ENCODE measurements around the gene KRT3. TPM values are rescaled to one million over a fixed set of nuclear protein-coding genes. Genes with fewer than 3 reads are reported as not detected.

The KRT3 gene
- total and polyA plus RNA-seq, 2 donors (not counting 1 experiment from before 2014, with no cell fraction given) = not detected

- Mint-ChIP-seq H3K27ac (no peak overlapping the region), H3K9me3 (ENCODE audit: insufficient read depth) (no peaks in the 10 kb centered on the region), H3K4me1 (no peaks in the 10 kb centered on the region), H3K4me3 (no peak overlapping the region), H3K27me3 (peaks cover 31% of the 10 kb centered on the region)
- peaks cover 0 to 10% (median 0%) of the 10 kb centered on the region in 4 experiments for H3K27me3 ChIP-seq (replicated peaks in 1 of 4; ENCODE audit: control extremely low read depth in 1 of 4, control insufficient read depth in 3 of 4, insufficient read depth in 4 of 4, low read length in 3 of 4)
- no peak overlapping the region for H3K9ac ChIP-seq (ENCODE audit: low read length)
- H3K79me2 ChIP-seq (ENCODE audit: control insufficient read depth, insufficient read depth, low read length) = no peaks in the 10 kb centered on the region
- TF ChIP-seq EZH2 (IDR thresholded peaks at IDR 0.05; ENCODE audit: borderline replicate concordance, insufficient read depth, low read depth, low read length, poor library complexity, severe bottlenecking) (no peak), CTCF (IDR thresholded peaks at IDR 0.05) (no peak)
- DNase-seq (no peak), ATAC-seq (ENCODE audit: low read depth) (no peak)
- no peaks in the 10 kb centered on the region for H4K20me1 ChIP-seq (ENCODE audit: control insufficient read depth, insufficient read depth, low read length, poor library complexity, severe bottlenecking)
- no peak overlapping the region for H3K4me2 ChIP-seq (replicated peaks; ENCODE audit: low read depth, low read length, poor library complexity, severe bottlenecking)
- intact Hi-C loops (cut with micrococcal nuclease) = no loop called here
- CTCF ChIA-PET = no interaction called here
- no peak overlapping the region for H2AFZ ChIP-seq (ENCODE audit: insufficient read depth, low read depth, low read length, poor library complexity, severe bottlenecking)
- H3K9me3 ChIP-seq (ENCODE audit: control extremely low read depth in 1 of 3, control insufficient read depth in 2 of 3, insufficient read depth in 1 of 3, low read length in 2 of 3) = peaks cover 0 to 10% (median 0%) of the 10 kb centered on the region in 3 donors
- H3K27ac ChIP-seq (ENCODE audit: low read length in 2 of 2) = no peak overlapping the region
- H3K4me1 ChIP-seq (ENCODE audit: control insufficient read depth in 2 of 2, insufficient read depth in 2 of 2, low read length in 2 of 2) = no peaks in the 10 kb centered on the region
- WGBS (ENCODE audit: insufficient coverage) = 69% methylated on average over 2 of the region's 5 CpGs
- H3K4me3 ChIP-seq (ENCODE audit: control extremely low read depth in 1 of 5, extremely low read depth in 1 of 5, insufficient read depth in 1 of 5, low read depth in 2 of 5, low read length in 4 of 5) = no peak overlapping the region
- H3K36me3 ChIP-seq (replicated peaks in 1 of 2; ENCODE audit: control extremely low read depth in 1 of 2, control insufficient read depth in 1 of 2, extremely low read depth in 1 of 2, insufficient read depth in 2 of 2, low read length in 1 of 2) = no peaks in the 10 kb centered on the region
- POLR2A ChIA-PET = no interaction called here
These were observed 50.4 kb downstream of the KRT3 start for GRCh38 chr12:52745554-52745953.

DNA sequence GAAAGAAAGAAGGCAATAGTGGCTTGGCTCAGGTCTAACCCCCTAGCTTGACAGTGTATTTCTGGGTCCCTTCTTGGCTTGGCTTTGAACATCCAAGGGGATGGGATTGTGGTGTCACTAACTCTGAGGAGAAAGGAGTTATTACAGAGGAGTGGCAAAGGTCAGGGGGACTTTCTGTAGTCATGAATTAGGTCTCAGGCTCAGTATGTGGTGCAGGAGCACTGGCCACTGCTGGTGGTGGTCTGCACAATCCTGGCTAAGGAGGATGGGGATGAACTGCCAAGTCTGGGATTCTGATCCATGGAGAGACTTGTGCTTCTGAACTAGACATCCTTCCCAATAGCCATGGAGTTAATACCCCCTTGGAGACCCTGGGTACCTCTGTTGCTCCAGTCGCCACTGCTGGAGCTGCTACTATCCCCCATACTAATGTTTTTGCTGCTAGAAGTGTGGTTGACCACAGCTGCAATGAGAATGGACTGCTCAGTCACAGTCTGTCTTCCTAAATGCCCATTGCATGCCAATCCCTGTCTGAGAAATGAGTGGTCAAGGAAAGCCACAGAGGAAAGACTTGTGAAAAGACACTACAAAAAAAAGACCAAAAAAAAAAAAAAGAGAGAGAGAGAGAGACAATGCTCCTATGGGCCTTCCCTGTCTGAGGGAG lies 51.3 kb downstream of the KRT3 start:
- H3K27me3 ChIP-seq (replicated peaks in 1 of 4; ENCODE audit: control extremely low read depth in 1 of 4, control insufficient read depth in 3 of 4, insufficient read depth in 4 of 4, low read length in 3 of 4) = peaks cover 0 to 10% (median 0%) of the 10 kb centered on the region in 4 experiments
- no peak overlapping the region for H3K4me3 Mint-ChIP-seq
- no peak overlapping the region for H3K4me2 ChIP-seq (replicated peaks; ENCODE audit: low read depth, low read length, poor library complexity, severe bottlenecking)
- no peak overlapping the region for H3K4me3 ChIP-seq (ENCODE audit: control extremely low read depth in 1 of 5, extremely low read depth in 1 of 5, insufficient read depth in 1 of 5, low read depth in 2 of 5, low read length in 4 of 5)
- no peak overlapping the region for H2AFZ ChIP-seq (ENCODE audit: insufficient read depth, low read depth, low read length, poor library complexity, severe bottlenecking)
- peaks cover 41% of the 10 kb centered on the region for H3K27me3 Mint-ChIP-seq
- ChIA-PET POLR2A (no interaction called here), CTCF (interaction anchor here (0.6 kb wide), 1 partner anchor 128 kb away, joined by 3 read pairs; no protein-coding TSS in a partner anchor)
- no CpG with 5 or more reads among the region's 1 CpG for WGBS (ENCODE audit: insufficient coverage)
- no peak overlapping the region for H3K9ac ChIP-seq (ENCODE audit: low read length)
- H3K9me3 Mint-ChIP-seq (ENCODE audit: insufficient read depth) = no peaks in the 10 kb centered on the region
- no peak for TF ChIP-seq CTCF (IDR thresholded peaks at IDR 0.05)
- no peak for TF ChIP-seq EZH2 (IDR thresholded peaks at IDR 0.05; ENCODE audit: borderline replicate concordance, insufficient read depth, low read depth, low read length, poor library complexity, severe bottlenecking)
- DNase-seq = no peak
- no peaks in the 10 kb centered on the region for H4K20me1 ChIP-seq (ENCODE audit: control insufficient read depth, insufficient read depth, low read length, poor library complexity, severe bottlenecking)
- intact Hi-C loops (cut with micrococcal nuclease) = no loop called here
- no peak for ATAC-seq (ENCODE audit: low read depth)
- no peak overlapping the region for H3K27ac ChIP-seq (ENCODE audit: low read length in 2 of 2)
- H3K27ac Mint-ChIP-seq = no peak overlapping the region
- no peaks in the 10 kb centered on the region for H3K36me3 ChIP-seq (replicated peaks in 1 of 2; ENCODE audit: control extremely low read depth in 1 of 2, control insufficient read depth in 1 of 2, extremely low read depth in 1 of 2, insufficient read depth in 2 of 2, low read length in 1 of 2)
- peaks cover 0 to 10% (median 0%) of the 10 kb centered on the region in 3 donors for H3K9me3 ChIP-seq (ENCODE audit: control extremely low read depth in 1 of 3, control insufficient read depth in 2 of 3, insufficient read depth in 1 of 3, low read length in 2 of 3)
- no peaks in the 10 kb centered on the region for H3K4me1 Mint-ChIP-seq
- H3K79me2 ChIP-seq (ENCODE audit: control insufficient read depth, insufficient read depth, low read length) = no peaks in the 10 kb centered on the region
- no peaks in the 10 kb centered on the region for H3K4me1 ChIP-seq (ENCODE audit: control insufficient read depth in 2 of 2, insufficient read depth in 2 of 2, low read length in 2 of 2)
